Lung (tissue), 12 donors: ENCODE data around the gene SLAMF9. TPM values are rescaled to one million over a fixed set of nuclear protein-coding genes. Genes with fewer than 3 reads are reported as not detected.
"Not testable (repeated sequence)": the region's sequence is repeated elsewhere in the genome, so short reads cannot be mapped to it uniquely, and the experiment has no call there.

ENCODE experiments used
- ATAC-seq: fragments of 200-7000 bp; cut with Tn5 transposase; one replicate; pipeline ENCODE4 v1.9.1; 2020; ENCODE audit warnings: moderate number of reproducible peaks; ENCODE audit not compliant: insufficient read depth, low FRiP score
- DNase-seq, 3 donors: peaks; one replicate each; pipeline ENCODE4 v3.0.0-alpha.2; 2013 to 2017
- H3K27ac ChIP-seq, 2 donors: one replicate each; pipeline ENCODE4 v1.5.1; 2013; ENCODE audit warnings: mild to moderate bottlenecking in 2 of 2, moderate library complexity in 2 of 2, control low read depth in 1 of 2, inconsistent platforms in 1 of 2, low read depth in 1 of 2, low read length in 1 of 2
- H3K27me3 ChIP-seq, 3 donors: one replicate each; pipeline ENCODE4 v1.5.1; 2013; ENCODE audit warnings: low read length in 2 of 3; ENCODE audit not compliant: control insufficient read depth in 3 of 3, insufficient read depth in 3 of 3
- H3K36me3 ChIP-seq, 4 donors: one replicate each; pipeline ENCODE4 v1.5.1; 2013; ENCODE audit warnings: low read length in 4 of 4, mild to moderate bottlenecking in 1 of 4, moderate library complexity in 1 of 4; ENCODE audit not compliant: control insufficient read depth in 4 of 4, insufficient read depth in 4 of 4
- H3K4me1 ChIP-seq, 5 donors: one replicate each; pipeline ENCODE4 v1.5.1; 2013; ENCODE audit warnings: low read length in 5 of 5, mild to moderate bottlenecking in 2 of 5, moderate library complexity in 1 of 5; ENCODE audit not compliant: control insufficient read depth in 5 of 5, insufficient read depth in 5 of 5
- H3K4me3 ChIP-seq: one replicate; pipeline ENCODE4 v1.5.1; 2013; ENCODE audit warnings: mild to moderate bottlenecking, control low read depth, moderate library complexity
- H3K9ac ChIP-seq, 2 donors: one replicate each; pipeline ENCODE4 v1.5.1; 2013; ENCODE audit warnings: low read length in 2 of 2, control low read depth in 1 of 2; ENCODE audit not compliant: insufficient read depth in 1 of 2
- H3K9me3 ChIP-seq, 4 donors: one replicate each; pipeline ENCODE4 v1.5.1; 2013; ENCODE audit warnings: low read length in 3 of 4, mild to moderate bottlenecking in 1 of 4, moderate library complexity in 1 of 4; ENCODE audit not compliant: control insufficient read depth in 4 of 4, insufficient read depth in 3 of 4
- CTCF ChIP-seq: IDR thresholded peaks from 2 replicates; pipeline ENCODE4 v1.5.1; 2012; ENCODE audit warnings: mild to moderate bottlenecking; ENCODE audit errors: control extremely low read depth, extremely low read depth
- WGBS, 2 donors: extraction: QIAGEN DNeasy Blood & Tissue Kit; methylation state at CpG; one replicate each; pipeline ENCODE4 v1.1.7; 2013; 5-methylcytosine and 5-hydroxymethylcytosine counted together
- polyA plus RNA-seq, 2 donors: library from polyadenylated mRNA; stranded (reverse); fragments of 200-250 nt; gene quantifications; one replicate each; pipeline ENCODE4 v1.2.1, GENCODE V29; 2013
- total RNA-seq, 2 donors: library from RNA; depleted of rRNA in 1 of 2; stranded (reverse); fragments of >200 nt in 1 of 2; gene quantifications; one replicate each; pipeline ENCODE4 v1.2.1, GENCODE V29; 2014 to 2021
- donor health status: control.
- donor health status: control.
- donor health status: Bipolar disorder and iron deficiency.
- donor health status: healthy.
- donor health status: DM: yes; HTN: yes; CAD: no.

SLAMF9 gene
- total and polyA plus RNA-seq, 4 donors: 0.37 to 0.74 (median 0.40) TPM

- H3K4me1 ChIP-seq: peaks cover 4 to 32% (median 20%) of the 10 kb centered on the region in 5 donors
- H3K36me3 ChIP-seq: no peaks in the 10 kb centered on the region
- no peak for ATAC-seq
- no peak for TF ChIP-seq CTCF
- DNase-seq: no peak
- WGBS, 2 donors: 88 to 90% methylated on average over 9 of the region's 9 CpGs
- no peak overlapping the region for H3K4me3 ChIP-seq
- H3K9me3 ChIP-seq: no peaks in the 10 kb centered on the region
- no peak overlapping the region for H3K27ac ChIP-seq
- H3K27me3 ChIP-seq: no peaks in the 10 kb centered on the region
- H3K9ac ChIP-seq: no peak overlapping the region
These were observed 45.8 kb downstream of the SLAMF9 start for GRCh38 chr1:159908031-159908940.

- H3K27me3 ChIP-seq: no peaks in the 10 kb centered on the region
- H3K27ac ChIP-seq: no peak overlapping the region
- ATAC-seq (no peak), DNase-seq (no peak)
- H3K4me3 ChIP-seq: no peak overlapping the region
- no peaks in the 10 kb centered on the region for H3K36me3 ChIP-seq
- no peak overlapping the region for H3K9ac ChIP-seq
- 68 to 71% methylated on average over 1 of the region's 1 CpG for WGBS, 2 donors
- TF ChIP-seq CTCF: no peak
- H3K4me1 ChIP-seq: peaks cover 4 to 30% (median 18%) of the 10 kb centered on the region in 5 donors
- no peaks in the 10 kb centered on the region for H3K9me3 ChIP-seq
These were observed 47.1 kb downstream of the SLAMF9 start for GRCh38 chr1:159906960-159907359.

- H3K4me3 ChIP-seq, DNase-seq, H3K9me3 ChIP-seq, H3K36me3 ChIP-seq, ATAC-seq, H3K9ac ChIP-seq, H3K27me3 ChIP-seq, H3K27ac ChIP-seq: not testable (repeated sequence)
- 66 to 76% methylated on average over 3 of the region's 3 CpGs for WGBS, 2 donors
- peaks cover 0 to 15% (median 10%) of the 10 kb centered on the region in 5 donors for H3K4me1 ChIP-seq
These were observed 50.0 kb downstream of the SLAMF9 start for GRCh38 chr1:159904036-159904435.

- Histone ChIP-seq H3K4me3 (no peak overlapping the region), H3K4me1 (peaks cover 0 to 12% (median 4%) of the 10 kb centered on the region in 5 donors), H3K27ac (no peak overlapping the region), H3K9me3 (no peaks in the 10 kb centered on the region), H3K9ac (no peak overlapping the region), H3K27me3 (no peaks in the 10 kb centered on the region), H3K36me3 (no peaks in the 10 kb centered on the region)
- DNase-seq: no peak
- no peak for TF ChIP-seq CTCF
- no peak for ATAC-seq
- WGBS, 2 donors: 39 to 84% methylated on average over 3 of the region's 3 CpGs
These were observed 51.5 kb downstream of the SLAMF9 start for GRCh38 chr1:159902541-159902940.

Other genes with a start within 250 kb of the SLAMF9 start
- under 1 TPM in 1 of 2 donors, not detected in 1; 0.71 TPM for gene CRP, start 239.6 kb downstream of the SLAMF9 start, total RNA-seq
- under 1 TPM; 0.10 to 0.18 TPM for gene CRP, start 239.6 kb downstream of the SLAMF9 start, polyA plus RNA-seq
- gene DUSP23, start 173.3 kb downstream of the SLAMF9 start, total RNA-seq: 10 to 100 TPM; 25.8 to 74.9 TPM
- 100 to 1,000 TPM; 145 to 244 TPM for gene DUSP23, start 173.3 kb downstream of the SLAMF9 start, polyA plus RNA-seq
- gene FCRL6, start 151.9 kb downstream of the SLAMF9 start, total RNA-seq: under 1 TPM; 0.64 to 0.77 TPM
- under 1 TPM; 0.55 to 0.82 TPM for gene FCRL6, start 151.9 kb downstream of the SLAMF9 start, polyA plus RNA-seq
- 10 to 100 TPM in 1 of 2 donors, 1 to 10 TPM in 1; 5.2 to 40.7 TPM for gene SLAMF8, start 127.4 kb downstream of the SLAMF9 start, total RNA-seq
- gene SLAMF8, start 127.4 kb downstream of the SLAMF9 start, polyA plus RNA-seq: 10 to 100 TPM; 16.1 to 67.0 TPM
- under 1 TPM; 0.23 to 0.46 TPM for gene VSIG8, start 91.6 kb downstream of the SLAMF9 start, total RNA-seq
- under 1 TPM; 0.13 to 0.22 TPM for gene VSIG8, start 91.6 kb downstream of the SLAMF9 start, polyA plus RNA-seq
- gene CFAP45, start 54.1 kb downstream of the SLAMF9 start, total RNA-seq: 10 to 100 TPM; 13.6 to 29.5 TPM
- 10 to 100 TPM in 1 of 2 donors, 1 to 10 TPM in 1; 9.4 to 12.5 TPM for gene CFAP45, start 54.1 kb downstream of the SLAMF9 start, polyA plus RNA-seq
- gene TAGLN2, start 28.7 kb downstream of the SLAMF9 start, total RNA-seq: 100 to 1,000 TPM; 483 to 738 TPM
- gene TAGLN2, start 28.7 kb downstream of the SLAMF9 start, polyA plus RNA-seq: 100 to 1,000 TPM; 760 to 788 TPM
- gene IGSF9, start 8.6 kb downstream of the SLAMF9 start, total RNA-seq: 1 to 10 TPM; 1.8 to 4.9 TPM
- 1 to 10 TPM; 1.4 to 2.2 TPM for gene IGSF9, start 8.6 kb downstream of the SLAMF9 start, polyA plus RNA-seq
- 1 to 10 TPM; 7.5 to 9.1 TPM for gene PIGM, start 77.8 kb upstream of the SLAMF9 start, total RNA-seq
- gene PIGM, start 77.8 kb upstream of the SLAMF9 start, polyA plus RNA-seq: 1 to 10 TPM; 3.7 to 3.9 TPM
- gene KCNJ10, start 115.9 kb upstream of the SLAMF9 start, total RNA-seq: under 1 TPM; 0.09 to 0.37 TPM
- under 1 TPM; 0.02 to 0.10 TPM for gene KCNJ10, start 115.9 kb upstream of the SLAMF9 start, polyA plus RNA-seq
- gene KCNJ9, start 127.3 kb upstream of the SLAMF9 start, total RNA-seq: not detected
- gene KCNJ9, start 127.3 kb upstream of the SLAMF9 start, polyA plus RNA-seq: not detected
- 10 to 100 TPM; 23.5 to 39.5 TPM for gene IGSF8, start 144.4 kb upstream of the SLAMF9 start, total RNA-seq
- 10 to 100 TPM; 25.8 to 27.7 TPM for gene IGSF8, start 144.4 kb upstream of the SLAMF9 start, polyA plus RNA-seq
- gene ATP1A2, start 161.5 kb upstream of the SLAMF9 start, total RNA-seq: 1 to 10 TPM; 4.8 to 7.9 TPM
- 1 to 10 TPM; 1.1 to 1.5 TPM for gene ATP1A2, start 161.5 kb upstream of the SLAMF9 start, polyA plus RNA-seq
- gene ATP1A4, start 197.4 kb upstream of the SLAMF9 start, total RNA-seq: under 1 TPM in 1 of 2 donors, not detected in 1; 0.06 TPM
- under 1 TPM; 0.08 to 0.09 TPM for gene ATP1A4, start 197.4 kb upstream of the SLAMF9 start, polyA plus RNA-seq
- gene CASQ1, start 236.3 kb upstream of the SLAMF9 start, total RNA-seq: under 1 TPM; 0.25 to 0.37 TPM
- under 1 TPM; 0.08 to 0.26 TPM for gene CASQ1, start 236.3 kb upstream of the SLAMF9 start, polyA plus RNA-seq